ENCODE measurements around the gene OVCA2.

DNA sequence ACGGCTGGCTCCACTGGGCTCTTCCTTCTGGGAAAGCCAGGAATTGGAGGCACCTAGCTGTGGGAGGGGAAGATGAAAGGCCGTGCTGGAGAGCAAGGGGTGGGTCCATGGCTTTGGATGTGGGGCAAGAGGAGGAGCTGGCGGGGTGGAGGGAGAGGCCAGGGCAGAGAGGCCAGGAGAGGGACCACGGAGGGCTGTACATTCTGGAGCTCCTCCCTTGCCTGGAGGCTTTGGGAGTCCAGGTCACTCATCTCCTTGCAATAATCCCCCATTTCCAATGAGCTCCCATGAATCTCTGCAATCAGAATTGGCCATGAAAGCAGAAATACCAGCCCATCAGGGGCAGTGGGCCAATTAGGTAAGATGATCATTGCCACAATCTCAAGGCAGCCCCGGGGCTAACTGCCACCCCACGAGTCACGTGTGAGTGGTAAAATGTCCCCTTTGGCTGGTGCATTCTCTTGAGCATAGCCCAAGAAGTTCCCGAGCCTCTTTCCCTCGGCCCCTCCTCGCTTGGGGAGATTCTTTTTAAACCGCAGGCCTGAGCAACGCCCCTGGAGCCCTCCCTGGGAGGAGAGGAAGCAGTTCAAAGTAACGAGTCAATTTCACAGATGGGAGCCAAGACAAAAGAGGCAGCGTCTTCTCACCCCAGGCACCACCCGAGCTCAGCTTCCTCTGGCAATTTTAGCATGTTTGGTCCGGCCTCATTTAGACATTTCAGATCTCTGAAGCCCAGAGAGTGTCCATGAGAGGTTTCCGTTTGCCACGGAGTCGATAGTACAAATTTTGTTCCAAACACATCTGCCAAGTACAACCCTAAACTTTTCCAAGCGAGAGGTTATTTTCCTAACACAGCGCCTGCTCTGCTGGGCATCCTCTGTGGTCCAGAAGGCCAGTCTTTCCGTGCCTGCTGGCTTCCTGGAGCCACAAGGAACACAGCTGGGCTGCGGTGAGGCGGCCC lies 30.1 kb upstream of the OVCA2 start:
- TF ChIP-seq, protein P1, sequence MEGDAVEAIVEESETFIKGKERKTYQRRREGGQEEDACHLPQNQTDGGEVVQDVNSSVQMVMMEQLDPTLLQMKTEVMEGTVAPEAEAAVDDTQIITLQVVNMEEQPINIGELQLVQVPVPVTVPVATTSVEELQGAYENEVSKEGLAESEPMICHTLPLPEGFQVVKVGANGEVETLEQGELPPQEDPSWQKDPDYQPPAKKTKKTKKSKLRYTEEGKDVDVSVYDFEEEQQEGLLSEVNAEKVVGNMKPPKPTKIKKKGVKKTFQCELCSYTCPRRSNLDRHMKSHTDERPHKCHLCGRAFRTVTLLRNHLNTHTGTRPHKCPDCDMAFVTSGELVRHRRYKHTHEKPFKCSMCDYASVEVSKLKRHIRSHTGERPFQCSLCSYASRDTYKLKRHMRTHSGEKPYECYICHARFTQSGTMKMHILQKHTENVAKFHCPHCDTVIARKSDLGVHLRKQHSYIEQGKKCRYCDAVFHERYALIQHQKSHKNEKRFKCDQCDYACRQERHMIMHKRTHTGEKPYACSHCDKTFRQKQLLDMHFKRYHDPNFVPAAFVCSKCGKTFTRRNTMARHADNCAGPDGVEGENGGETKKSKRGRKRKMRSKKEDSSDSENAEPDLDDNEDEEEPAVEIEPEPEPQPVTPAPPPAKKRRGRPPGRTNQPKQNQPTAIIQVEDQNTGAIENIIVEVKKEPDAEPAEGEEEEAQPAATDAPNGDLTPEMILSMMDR (IDR thresholded peaks at IDR 0.05) = no peak
- no peak for TF ChIP-seq POLR2A (IDR thresholded peaks at IDR 0.05)

Data from body of pancreas (tissue), 4 donors.